Lower leg skin (tissue), 4 donors: ENCODE results near the gene ARNT2. TPM values are rescaled to one million over a fixed set of nuclear protein-coding genes. Genes with fewer than 3 reads are reported as not detected.

ENCODE experiments used
- DNase-seq, 2 donors: peaks; one replicate each; pipeline ENCODE4 v3.0.0-alpha.2; 2019; ENCODE audit warnings: low spot score in 2 of 2
- H3K4me3 ChIP-seq: fragments of 200-600 bp; sonication (generic); 2 replicates; pipeline ENCODE4 v1.5.1; 2017; ENCODE audit warnings: mild to moderate bottlenecking, low read depth; ENCODE audit not compliant: poor library complexity, severe bottlenecking
- POLR2A ChIP-seq, 2 donors: fragments of 450-650 bp; IDR thresholded peaks; one replicate each; pipeline ENCODE4 v1.6.1; 2016 to 2017; ENCODE audit warnings: antibody characterized with exemption in 2 of 2, mild to moderate bottlenecking in 1 of 2, moderate library complexity in 1 of 2
- WGBS, 2 donors: methylation state at CpG; one replicate each; pipeline ENCODE4 v1.1.5; 2018; 5-methylcytosine and 5-hydroxymethylcytosine counted together
- intact Hi-C: fragments of 100-400 bp; cut with DNase I; formaldehyde crosslinking; loops from one replicate; pipeline ENCODE4 v1.15.0; 2023; ENCODE audit warnings: low total_unique reads
- total RNA-seq, 4 donors: library from RNA; depleted of rRNA; stranded (reverse); fragments of >200 nt; gene quantifications; one replicate each; pipeline ENCODE4 v1.1.0, GENCODE V29; 2016
- TF ChIP-seq, protein P1 (sequence below), 3 donors: fragments of 450-650 bp; IDR thresholded peaks; one replicate each; pipeline ENCODE4 v1.5.1; 2016; ENCODE audit warnings: antibody characterized with exemption in 3 of 3, mild to moderate bottlenecking in 3 of 3, moderate library complexity in 2 of 3

Gene ARNT2
- total RNA-seq, 4 donors from 2014 or later = 1.7 to 8.7 (median 3.0) TPM

DNA sequence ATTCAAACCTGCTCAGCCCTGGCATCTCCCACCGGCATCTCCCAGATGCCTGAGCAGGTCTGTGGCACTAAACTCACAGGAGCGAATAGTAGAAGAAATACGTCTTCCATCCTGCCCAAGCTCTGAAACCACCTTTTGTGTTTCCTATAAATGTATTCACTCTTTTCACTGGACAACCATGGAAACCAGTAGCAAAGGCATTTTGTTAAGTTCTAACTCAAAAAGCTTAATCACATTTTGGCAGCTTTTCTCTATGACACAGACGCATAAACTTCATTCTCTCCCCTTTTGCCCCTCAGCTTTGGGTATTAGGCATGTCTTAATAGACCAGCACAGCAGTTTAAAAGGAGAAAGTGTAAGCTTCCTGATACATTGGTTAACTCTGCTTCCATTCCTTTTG, 24.5 kb upstream of the ARNT2 start:
- WGBS, 2 donors = 80 to 81% methylated on average over 4 of the region's 4 CpGs
- TF ChIP-seq, protein P1, sequence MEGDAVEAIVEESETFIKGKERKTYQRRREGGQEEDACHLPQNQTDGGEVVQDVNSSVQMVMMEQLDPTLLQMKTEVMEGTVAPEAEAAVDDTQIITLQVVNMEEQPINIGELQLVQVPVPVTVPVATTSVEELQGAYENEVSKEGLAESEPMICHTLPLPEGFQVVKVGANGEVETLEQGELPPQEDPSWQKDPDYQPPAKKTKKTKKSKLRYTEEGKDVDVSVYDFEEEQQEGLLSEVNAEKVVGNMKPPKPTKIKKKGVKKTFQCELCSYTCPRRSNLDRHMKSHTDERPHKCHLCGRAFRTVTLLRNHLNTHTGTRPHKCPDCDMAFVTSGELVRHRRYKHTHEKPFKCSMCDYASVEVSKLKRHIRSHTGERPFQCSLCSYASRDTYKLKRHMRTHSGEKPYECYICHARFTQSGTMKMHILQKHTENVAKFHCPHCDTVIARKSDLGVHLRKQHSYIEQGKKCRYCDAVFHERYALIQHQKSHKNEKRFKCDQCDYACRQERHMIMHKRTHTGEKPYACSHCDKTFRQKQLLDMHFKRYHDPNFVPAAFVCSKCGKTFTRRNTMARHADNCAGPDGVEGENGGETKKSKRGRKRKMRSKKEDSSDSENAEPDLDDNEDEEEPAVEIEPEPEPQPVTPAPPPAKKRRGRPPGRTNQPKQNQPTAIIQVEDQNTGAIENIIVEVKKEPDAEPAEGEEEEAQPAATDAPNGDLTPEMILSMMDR (IDR thresholded peaks at IDR 0.05) = no peak
- no peak for TF ChIP-seq POLR2A (IDR thresholded peaks at IDR 0.05)
- DNase-seq = no peak
- intact Hi-C loops = no loop called here
- no peak overlapping the region for H3K4me3 ChIP-seq

DNA sequence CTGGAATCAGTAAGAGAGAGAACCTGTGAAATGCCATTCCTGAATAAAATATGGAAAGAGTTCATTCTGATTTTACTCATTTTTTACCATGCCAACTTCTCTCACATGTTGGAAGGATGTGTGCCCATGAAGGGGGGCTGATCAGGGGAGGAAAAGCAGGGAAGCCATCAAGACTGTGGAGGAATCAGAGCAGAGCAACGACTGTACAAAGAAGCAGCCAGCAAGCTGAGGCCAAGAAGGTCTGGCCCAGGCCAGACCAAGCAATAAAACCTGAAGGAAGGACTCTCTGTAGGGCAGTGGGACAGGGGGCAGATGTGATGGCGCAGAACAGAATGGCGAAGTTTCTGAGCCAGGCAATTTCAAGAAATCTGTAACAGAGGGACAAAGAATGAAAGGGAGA, 24.0 kb upstream of the ARNT2 start:
- no peak for DNase-seq
- intact Hi-C loops = no loop called here
- 75 to 77% methylated on average over 3 of the region's 3 CpGs for WGBS, 2 donors

DNA sequence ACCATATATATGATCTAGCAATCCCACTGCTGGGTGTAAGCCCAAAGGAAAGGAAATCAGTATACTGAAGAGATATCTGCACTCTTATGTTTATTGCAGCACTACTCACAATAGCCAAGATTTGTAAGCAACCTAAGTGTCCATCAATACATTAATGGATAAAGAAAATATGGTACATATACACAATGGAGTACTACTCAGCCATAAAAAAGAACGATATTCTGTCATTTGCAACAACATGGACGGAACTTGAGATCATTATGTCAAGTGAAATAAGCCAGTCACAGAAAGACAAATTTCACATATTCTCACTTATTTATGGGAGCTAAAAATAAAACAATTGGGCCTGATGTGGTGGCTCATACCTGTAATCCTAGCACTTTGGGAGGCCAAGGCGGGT, 21.9 kb upstream of the ARNT2 start:
- WGBS, 2 donors = 96 to 97% methylated on average over 3 of the region's 3 CpGs
- intact Hi-C loops = no loop called here
- TF ChIP-seq, protein P1 (IDR thresholded peaks at IDR 0.05) = no peak
- no peak for TF ChIP-seq POLR2A (IDR thresholded peaks at IDR 0.05)
- no peak for DNase-seq
- H3K4me3 ChIP-seq = no peak overlapping the region

More for the DNA sequence above, 24.0 kb upstream of the ARNT2 start:
- no peak overlapping the region for H3K4me3 ChIP-seq
- TF ChIP-seq, protein P1 (IDR thresholded peaks at IDR 0.05) = no peak
- TF ChIP-seq POLR2A (IDR thresholded peaks at IDR 0.05) = no peak

DNA sequence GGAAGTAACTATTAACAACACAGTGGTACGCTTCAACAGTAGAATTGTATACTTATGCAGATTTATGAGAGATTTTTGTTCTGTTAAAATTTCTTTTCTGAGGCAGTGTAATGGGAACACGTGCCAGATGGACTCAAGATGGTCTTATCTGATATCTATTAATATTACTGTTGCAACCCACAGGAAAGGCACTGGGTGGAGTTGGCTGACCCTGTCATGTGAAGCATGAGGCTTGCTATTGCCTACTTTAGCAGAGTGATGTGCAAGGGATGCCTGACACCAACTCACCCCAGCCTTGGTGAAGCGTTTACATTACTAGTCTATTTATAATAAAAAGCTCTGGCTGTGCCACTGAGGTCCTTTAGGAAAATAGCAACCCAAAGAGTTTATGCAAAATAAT, 19.8 kb upstream of the ARNT2 start:
- no peak for TF ChIP-seq POLR2A (IDR thresholded peaks at IDR 0.05)
- TF ChIP-seq, protein P1 (IDR thresholded peaks at IDR 0.05) = no peak
- WGBS, 2 donors = 50 to 62% methylated on average over 3 of the region's 3 CpGs
- no peak overlapping the region for H3K4me3 ChIP-seq
- intact Hi-C loops = no loop called here
- no peak for DNase-seq

DNA sequence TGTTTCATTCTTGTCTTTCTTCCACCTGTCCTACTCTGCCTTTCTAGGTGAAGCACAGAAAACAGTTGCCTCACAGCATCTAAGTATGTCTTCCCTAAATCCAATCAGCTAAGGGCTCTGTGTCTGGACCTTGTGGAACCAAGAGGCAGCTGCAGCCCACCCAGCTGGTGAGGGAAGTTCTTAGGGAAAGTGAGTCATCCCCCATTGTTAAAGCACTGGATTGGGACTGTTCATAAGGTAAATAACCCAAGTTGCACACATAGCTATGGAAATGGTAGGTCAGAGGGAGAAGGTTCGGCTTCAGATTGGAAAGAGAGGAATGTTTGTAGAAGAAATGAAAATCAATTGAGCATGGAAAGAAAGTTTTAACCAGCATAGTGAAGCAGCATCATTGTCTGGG, 18.0 kb upstream of the ARNT2 start:
- intact Hi-C loops = no loop called here
- DNase-seq = no peak
- no peak overlapping the region for H3K4me3 ChIP-seq
- TF ChIP-seq, protein P1 (IDR thresholded peaks at IDR 0.05) = no peak
- no peak for TF ChIP-seq POLR2A (IDR thresholded peaks at IDR 0.05)
- 79 to 94% methylated on average over 1 of the region's 1 CpG for WGBS, 2 donors

DNA sequence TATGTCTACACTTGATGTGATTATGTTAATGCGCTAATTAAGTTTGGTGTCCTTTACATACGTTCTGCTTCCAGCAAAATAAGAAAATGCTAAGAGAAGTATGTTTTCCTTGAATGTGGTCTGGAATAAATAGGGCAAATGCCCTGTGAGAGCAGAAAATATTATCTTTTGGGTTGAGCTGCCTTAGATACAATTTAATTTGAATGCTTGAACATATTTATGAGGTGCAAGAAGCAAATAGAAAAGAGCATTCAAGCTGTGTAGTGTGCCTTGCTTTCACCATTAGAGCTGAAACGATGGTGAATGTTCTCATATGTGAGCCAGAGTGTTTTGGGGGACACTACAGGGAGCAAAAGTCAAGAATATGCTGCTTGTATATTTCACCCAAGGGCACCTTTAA, 15.9 kb upstream of the ARNT2 start:
- DNase-seq = no peak
- TF ChIP-seq, protein P1 (IDR thresholded peaks at IDR 0.05) = no peak
- TF ChIP-seq POLR2A (IDR thresholded peaks at IDR 0.05) = no peak
- H3K4me3 ChIP-seq = no peak overlapping the region
- 62 to 82% methylated on average over 3 of the region's 3 CpGs for WGBS, 2 donors
- intact Hi-C loops = no loop called here
